NCI-H510A treated with DMSO at 0.1 percent for 48 hours (cell line): ENCODE measurements around the gene SCGB3A1.

ENCODE experiments used
- DNase-seq: peaks from one replicate; lab custom pipeline; 2025; lab: John Stamatoyannopoulos, UW

Gene SCGB3A1

DNA sequence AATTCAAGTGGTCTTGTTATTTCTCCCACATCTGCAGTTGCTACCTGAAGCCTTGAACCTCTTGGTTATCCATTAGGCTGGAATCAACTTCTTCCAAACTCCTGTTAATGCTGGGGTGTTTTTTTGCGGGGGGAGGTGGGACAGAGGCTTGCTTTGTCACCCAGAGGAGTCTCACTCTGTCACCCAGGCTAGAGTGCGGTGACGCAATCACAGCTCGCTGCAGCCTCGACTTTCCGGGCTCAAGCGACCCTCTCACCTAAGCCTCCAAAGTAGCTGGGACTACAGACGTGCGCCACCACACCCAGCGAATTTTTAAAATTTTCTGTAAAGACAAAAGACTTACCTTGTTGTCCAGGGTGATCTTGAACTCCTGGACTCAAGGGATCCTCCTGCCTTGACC lies 4.4 kb downstream of the SCGB3A1 start:
- no peak for DNase-seq

DNA sequence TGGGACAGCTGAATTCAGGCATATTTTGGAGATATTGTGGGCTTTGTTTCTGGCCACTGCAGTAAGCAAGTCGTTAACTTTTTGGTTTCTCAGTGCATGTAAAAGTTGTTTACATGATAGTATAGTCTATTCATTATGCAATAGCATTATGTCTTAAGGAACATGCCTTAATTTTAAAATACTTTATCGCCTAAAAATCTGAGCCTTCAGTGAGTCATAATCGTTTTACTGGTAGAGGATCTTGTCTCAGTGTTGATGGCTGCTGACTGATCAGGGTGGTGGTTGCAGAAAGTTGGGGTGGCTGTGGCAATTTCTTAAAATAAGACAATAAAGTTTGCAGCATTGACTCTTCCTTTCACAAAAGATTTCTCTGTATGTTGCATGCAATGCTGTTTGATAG lies 5.1 kb downstream of the SCGB3A1 start:
- DNase-seq: no peak

GRCh38 chr5:180583738-180584137 lies 7.6 kb downstream of the SCGB3A1 start:
- DNase-seq: no peak

DNA sequence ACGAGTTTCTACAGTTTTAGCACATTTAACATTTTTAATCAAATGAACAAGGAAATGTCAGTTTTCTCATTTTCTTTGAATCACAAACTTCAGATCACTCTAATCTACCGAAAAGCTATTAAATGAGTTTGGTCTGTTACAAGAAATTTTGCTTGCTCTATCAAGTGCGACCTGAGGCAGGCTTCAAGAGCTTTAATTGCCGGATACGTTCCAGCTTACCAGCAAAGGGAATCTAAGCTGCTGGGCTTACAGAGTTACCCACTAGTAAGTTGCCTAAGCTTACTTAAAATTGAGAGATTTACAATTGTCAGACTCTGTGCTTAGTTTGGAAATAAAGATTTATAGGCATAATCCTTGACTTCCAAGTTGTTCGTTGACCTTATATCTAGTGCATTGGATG lies 10.6 kb downstream of the SCGB3A1 start:
- DNase-seq: no peak

- no peak for DNase-seq
Measured at GRCh38 chr5:180575571-180575970, 15.7 kb downstream of the SCGB3A1 start.

- no peak for DNase-seq
Measured at GRCh38 chr5:180568914-180569313, 22.4 kb downstream of the SCGB3A1 start.

- DNase-seq: no peak
Measured at GRCh38 chr5:180563994-180564393, 27.3 kb downstream of the SCGB3A1 start.

GRCh38 chr5:180558232-180558631 lies 33.1 kb downstream of the SCGB3A1 start:
- no peak for DNase-seq

DNA sequence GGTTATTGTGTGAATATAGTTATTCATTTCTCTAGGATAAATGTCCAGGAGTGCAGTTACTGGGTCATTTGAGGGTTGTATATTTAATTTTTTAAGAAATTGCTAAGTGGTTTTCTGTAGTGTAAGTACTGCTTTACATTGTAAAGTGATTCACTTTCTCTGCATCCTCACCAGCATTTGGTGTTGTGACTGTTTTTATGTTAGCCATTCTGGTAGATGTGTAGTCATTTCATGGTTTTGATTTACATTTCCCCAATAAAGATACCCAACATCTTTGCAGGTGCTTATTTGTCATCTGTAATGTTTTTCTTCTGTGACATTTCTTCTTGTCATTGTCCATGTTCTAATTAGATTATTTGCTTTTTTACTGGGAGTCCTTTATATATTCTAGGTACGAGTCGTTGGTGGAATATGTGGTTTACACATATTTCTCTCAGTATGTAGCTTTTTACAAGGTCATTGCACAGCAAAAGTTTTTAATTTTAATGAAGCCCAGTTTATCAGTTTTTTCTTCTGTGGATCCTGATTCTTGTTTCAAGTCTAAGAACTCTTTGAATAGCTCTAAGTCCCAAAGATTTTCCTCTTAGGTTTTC lies 34.0 kb downstream of the SCGB3A1 start:
- no peak for DNase-seq

DNA sequence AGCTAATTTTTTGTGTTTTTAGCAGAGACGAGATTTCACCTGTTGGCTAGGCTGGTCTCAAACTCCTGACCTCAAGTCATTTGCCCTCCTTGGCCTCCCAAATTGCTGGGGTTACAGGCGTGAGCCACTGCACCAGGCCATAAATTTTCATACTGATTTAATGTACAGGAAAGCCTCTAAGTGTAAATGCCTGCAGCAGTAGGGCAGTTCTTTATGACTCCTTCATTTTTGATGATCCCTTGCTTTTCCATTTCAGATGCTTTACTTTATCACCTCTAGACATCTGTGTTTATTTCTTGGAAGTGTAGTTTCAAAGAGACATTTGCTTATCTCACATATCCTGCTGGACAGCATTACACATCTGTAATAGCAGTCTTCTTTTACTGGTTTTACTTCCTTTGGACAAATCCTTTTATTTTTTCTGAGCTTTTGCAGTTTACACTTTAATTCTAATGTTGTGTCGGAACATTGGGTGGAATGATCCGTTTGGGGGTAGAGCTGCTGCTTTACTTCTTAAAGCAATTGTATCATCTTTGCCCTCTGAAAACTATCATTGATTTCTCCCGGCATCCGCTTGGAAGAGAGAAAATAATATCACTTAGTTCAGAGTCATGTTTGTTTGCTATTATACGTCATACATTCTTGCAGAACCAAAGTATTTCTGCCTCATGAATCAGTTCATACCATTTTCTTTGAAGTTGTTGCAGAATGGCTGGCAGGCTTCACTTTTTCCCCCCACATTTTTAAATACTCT lies 36.0 kb downstream of the SCGB3A1 start:
- DNase-seq: no peak

- DNase-seq: no peak
Measured at GRCh38 chr5:180553530-180553929, 37.8 kb downstream of the SCGB3A1 start.

DNA sequence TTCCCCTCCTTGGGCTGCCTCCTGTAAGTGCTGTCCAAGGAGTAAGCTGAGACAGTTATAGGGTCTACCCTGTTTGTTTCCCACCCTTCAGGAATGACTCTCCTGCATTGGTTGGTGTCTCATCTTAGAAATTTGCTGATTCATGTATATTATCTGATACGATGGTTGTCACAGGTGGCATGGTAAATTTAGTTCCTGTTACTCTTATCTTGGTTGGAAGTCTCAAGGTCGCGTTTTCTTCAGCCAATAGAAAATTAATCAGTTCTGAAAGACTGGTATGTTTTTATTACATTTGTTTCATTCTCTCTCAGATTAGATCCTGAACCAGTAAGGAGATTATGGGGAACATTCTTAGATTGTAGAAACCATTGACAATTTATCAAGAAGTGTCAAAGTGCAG lies 42.7 kb downstream of the SCGB3A1 start:
- no peak for DNase-seq

DNA sequence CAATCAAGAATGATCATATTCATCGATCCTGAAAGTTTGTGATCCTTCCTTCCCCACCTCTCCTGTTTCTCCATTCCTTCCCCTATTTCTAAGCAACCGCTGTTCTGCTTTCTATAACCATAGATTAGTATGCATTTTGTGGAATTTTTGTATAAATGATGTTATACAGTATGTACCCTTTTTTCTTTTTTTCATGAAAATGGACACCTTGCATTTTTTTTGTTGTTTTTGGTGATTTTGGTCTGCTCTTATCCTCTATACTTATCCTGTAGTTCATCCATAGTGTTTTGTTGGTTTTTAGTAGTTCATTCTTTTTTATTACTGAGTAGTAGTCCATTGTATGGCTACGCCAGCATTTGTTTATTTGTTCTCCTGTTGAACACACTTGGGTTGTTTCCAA lies 46.1 kb downstream of the SCGB3A1 start:
- no peak for DNase-seq

GRCh38 chr5:180541710-180542109 lies 49.6 kb downstream of the SCGB3A1 start:
- DNase-seq: no peak
